ENCODE results near the gene KLK7.
A peak's percentile ranks its signal among the peaks of the same experiment; 100 is the strongest.

Gene KLK7

DNA sequence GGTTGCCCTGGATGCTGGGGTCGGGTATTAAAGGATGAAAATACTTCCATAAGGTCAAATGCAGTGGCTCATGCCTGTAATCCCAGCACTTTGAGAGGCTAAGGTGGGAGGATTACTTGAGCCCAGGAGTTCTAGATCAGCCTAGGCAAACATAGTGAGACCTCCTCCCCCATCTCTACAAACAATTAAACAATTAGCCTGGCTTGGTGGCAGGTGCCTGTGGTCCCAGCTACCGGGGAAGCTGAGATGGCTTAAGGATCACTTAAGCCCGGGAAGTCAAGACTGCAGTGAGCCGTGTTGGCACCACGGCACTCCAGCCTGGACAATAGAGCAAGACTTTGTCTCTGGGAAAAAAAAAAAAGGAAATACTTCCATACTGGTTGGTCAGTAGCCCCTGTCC is 41.2 kb upstream of the KLK7 start:
- TF ChIP-seq, protein P1, sequence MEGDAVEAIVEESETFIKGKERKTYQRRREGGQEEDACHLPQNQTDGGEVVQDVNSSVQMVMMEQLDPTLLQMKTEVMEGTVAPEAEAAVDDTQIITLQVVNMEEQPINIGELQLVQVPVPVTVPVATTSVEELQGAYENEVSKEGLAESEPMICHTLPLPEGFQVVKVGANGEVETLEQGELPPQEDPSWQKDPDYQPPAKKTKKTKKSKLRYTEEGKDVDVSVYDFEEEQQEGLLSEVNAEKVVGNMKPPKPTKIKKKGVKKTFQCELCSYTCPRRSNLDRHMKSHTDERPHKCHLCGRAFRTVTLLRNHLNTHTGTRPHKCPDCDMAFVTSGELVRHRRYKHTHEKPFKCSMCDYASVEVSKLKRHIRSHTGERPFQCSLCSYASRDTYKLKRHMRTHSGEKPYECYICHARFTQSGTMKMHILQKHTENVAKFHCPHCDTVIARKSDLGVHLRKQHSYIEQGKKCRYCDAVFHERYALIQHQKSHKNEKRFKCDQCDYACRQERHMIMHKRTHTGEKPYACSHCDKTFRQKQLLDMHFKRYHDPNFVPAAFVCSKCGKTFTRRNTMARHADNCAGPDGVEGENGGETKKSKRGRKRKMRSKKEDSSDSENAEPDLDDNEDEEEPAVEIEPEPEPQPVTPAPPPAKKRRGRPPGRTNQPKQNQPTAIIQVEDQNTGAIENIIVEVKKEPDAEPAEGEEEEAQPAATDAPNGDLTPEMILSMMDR (IDR thresholded peaks at IDR 0.05; ENCODE audit: low read depth, low read length, missing control alignments): no peak
- Histone ChIP-seq H3K4me3 (ENCODE audit: low read depth, low read length) (no peak overlapping the region), H3K36me3 (replicated peaks) (no peaks in the 10 kb centered on the region), H3K27me3 (replicated peaks) (no peaks in the 10 kb centered on the region), H3K27ac (no peak overlapping the region)
- in situ Hi-C loops (cut with HindIII; ENCODE audit: low pct_ligation_motif_present, low sequenced_read_pairs): no loop called here
- DNase-seq: no peak

DNA sequence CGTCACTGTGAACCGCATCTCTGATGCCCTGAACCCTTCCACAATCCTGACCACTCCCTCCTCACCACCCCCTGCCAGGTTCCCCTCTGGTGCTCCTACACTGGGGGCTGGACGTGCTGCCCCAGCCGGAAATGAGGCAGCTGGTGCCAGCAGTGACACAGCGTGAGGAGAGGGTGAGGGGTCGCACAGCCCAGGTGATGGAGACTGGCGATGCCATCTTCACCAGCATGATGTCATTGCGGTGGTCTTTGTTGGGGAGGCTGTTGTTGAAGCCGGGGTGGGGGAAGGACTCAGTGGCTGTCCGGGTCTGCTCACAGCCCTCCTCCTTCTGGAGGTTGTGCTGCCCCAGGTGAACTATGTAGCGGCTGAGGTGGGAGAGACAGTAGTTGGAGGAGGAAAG is 40.2 kb upstream of the KLK7 start:
- no peak for DNase-seq
- peaks cover 6% of the 10 kb centered on the region for H3K27me3 ChIP-seq (replicated peaks)
- TF ChIP-seq, protein P1 (IDR thresholded peaks at IDR 0.05; ENCODE audit: low read depth, low read length, missing control alignments): no peak
- in situ Hi-C loops (cut with HindIII; ENCODE audit: low pct_ligation_motif_present, low sequenced_read_pairs): no loop called here
- no peak overlapping the region for H3K27ac ChIP-seq
- H3K36me3 ChIP-seq (replicated peaks): no peaks in the 10 kb centered on the region
- H3K4me3 ChIP-seq (ENCODE audit: low read depth, low read length): no peak overlapping the region

- Histone ChIP-seq H3K27me3 (replicated peaks) (peaks cover 14% of the 10 kb centered on the region), H3K36me3 (replicated peaks) (no peaks in the 10 kb centered on the region), H3K27ac (no peak overlapping the region), H3K4me3 (ENCODE audit: low read depth, low read length) (no peak overlapping the region)
- no peak for DNase-seq
- TF ChIP-seq, protein P1 (IDR thresholded peaks at IDR 0.05; ENCODE audit: low read depth, low read length, missing control alignments): no peak
- in situ Hi-C loops (cut with HindIII; ENCODE audit: low pct_ligation_motif_present, low sequenced_read_pairs): no loop called here
Measured at GRCh38 chr19:51022526-51022925, 38.8 kb upstream of the KLK7 start.

GRCh38 chr19:51020988-51021651 is 37.4 kb upstream of the KLK7 start:
- TF ChIP-seq, protein P1 (IDR thresholded peaks at IDR 0.05; ENCODE audit: low read depth, low read length, missing control alignments): peak; percentile 70
- Histone ChIP-seq H3K27ac (no peak overlapping the region), H3K27me3 (replicated peaks) (peaks cover 22% of the 10 kb centered on the region), H3K36me3 (replicated peaks) (no peaks in the 10 kb centered on the region), H3K4me3 (ENCODE audit: low read depth, low read length) (no peak overlapping the region)
- DNase-seq: peak; percentile 49
- in situ Hi-C loops (cut with HindIII; ENCODE audit: low pct_ligation_motif_present, low sequenced_read_pairs): no loop called here

- Histone ChIP-seq H3K4me3 (ENCODE audit: low read depth, low read length) (no peak within 1 kb of the TSS), H3K27me3 (replicated peaks) (peaks cover 22% of the 10 kb centered on the region), H3K36me3 (replicated peaks) (no peaks in the 10 kb centered on the region), H3K27ac (no peak within 1 kb of the TSS)
- in situ Hi-C loops (cut with HindIII; ENCODE audit: low pct_ligation_motif_present, low sequenced_read_pairs): no loop called here
- DNase-seq: no peak
- TF ChIP-seq, protein P1 (IDR thresholded peaks at IDR 0.05; ENCODE audit: low read depth, low read length, missing control alignments): no peak
Measured at GRCh38 chr19:51019544-51019925, 35.8 kb upstream of the KLK7 start, which contains the start of gene KLK10. Gene KLK10 (minus strand): TSS chr19:51019709. CDS start chr19:51019130, 579 bp downstream.
